HG02938 (cell line): Measurements from ENCODE around the gene TNFRSF18.

Experiments
- ATAC-seq: cut with Tn5 transposase; IDR thresholded peaks from one replicate; pipeline ENCODE4 v1.9.1; 2021; ENCODE audit warnings: mild to moderate bottlenecking, moderate library complexity; ENCODE audit not compliant: unreplicated experiment

TNFRSF18 gene

DNA sequence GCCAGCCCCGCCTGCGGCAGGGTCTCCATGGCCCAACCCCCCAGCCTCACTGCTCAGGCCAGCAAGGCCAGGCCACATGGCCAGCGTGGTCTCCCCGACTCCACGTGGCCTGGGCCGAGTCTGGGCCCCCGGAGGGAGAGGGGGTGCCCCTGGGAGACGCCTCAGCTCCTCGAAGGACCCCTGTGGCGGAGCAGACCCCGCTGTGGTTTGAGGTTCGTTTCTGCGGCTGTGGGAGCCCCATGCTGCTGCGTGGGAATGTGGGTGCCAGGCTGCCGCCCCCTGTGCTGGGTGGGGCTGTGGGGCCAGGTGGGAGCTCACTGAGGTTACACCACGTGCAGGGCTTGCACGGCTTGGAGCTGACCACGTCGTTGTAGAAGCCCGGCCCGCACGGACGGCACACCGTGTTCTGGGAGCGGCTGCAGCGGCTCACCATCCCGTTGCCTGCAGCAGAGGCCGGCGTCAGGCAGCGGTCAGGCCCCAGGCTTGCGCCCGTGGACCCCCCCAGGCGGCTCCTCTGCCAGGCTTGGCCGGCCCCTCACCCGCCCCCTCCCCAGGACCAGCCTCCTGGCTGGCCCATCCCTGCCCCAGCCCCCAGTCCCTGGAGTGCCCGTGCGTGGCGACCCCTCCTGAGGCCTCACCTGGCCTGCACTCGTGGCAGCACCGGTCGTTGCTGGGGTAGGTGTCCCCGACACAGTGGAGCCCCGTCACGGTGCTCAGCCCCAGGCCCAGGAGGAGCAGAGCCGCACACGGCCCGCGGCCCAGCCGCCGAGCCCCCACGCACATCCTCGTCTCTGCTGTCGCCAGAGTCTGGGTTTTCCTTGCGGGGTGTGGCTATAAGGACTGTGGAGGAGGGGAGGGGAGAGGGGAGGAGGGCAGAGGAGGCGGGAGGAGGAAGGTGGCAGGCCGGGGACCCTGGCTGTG is 7.2 kb upstream of the TNFRSF18 start, which contains the start of gene TNFRSF4:
TSS of gene TNFRSF4 (minus strand) at position 809 of the 921 bp plus-strand sequence. CDS start at position 783, 26 bp downstream.
- ATAC-seq: no peak

DNA sequence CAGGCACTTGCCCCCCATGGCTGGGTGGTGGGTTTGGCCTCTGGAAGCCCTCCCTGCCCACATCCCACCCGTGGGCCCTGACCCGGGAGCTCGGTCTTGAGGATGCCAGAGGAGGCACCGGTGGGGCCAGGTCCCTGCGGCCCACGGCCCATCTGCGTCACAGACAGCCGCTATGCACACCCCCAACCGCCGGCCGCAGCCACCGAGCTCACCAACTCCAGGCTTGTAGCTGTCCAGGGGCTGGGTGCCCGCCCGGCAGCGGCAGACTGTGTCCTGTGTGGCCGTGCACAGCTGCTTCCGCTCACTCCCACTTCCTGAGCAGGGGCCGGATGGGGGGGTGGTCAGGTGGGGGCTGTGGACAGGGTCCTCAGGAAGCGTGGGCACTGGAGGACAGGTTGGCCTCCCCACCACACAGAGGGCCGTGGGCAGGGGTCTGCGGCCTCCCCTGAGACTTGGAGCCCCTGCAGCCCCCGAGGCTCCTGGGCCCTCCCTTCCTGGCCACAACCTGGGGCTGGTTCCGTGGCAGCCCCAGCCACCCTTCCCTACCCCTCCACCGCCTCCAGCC is 6.5 kb upstream of the TNFRSF18 start:
- no peak for ATAC-seq

DNA sequence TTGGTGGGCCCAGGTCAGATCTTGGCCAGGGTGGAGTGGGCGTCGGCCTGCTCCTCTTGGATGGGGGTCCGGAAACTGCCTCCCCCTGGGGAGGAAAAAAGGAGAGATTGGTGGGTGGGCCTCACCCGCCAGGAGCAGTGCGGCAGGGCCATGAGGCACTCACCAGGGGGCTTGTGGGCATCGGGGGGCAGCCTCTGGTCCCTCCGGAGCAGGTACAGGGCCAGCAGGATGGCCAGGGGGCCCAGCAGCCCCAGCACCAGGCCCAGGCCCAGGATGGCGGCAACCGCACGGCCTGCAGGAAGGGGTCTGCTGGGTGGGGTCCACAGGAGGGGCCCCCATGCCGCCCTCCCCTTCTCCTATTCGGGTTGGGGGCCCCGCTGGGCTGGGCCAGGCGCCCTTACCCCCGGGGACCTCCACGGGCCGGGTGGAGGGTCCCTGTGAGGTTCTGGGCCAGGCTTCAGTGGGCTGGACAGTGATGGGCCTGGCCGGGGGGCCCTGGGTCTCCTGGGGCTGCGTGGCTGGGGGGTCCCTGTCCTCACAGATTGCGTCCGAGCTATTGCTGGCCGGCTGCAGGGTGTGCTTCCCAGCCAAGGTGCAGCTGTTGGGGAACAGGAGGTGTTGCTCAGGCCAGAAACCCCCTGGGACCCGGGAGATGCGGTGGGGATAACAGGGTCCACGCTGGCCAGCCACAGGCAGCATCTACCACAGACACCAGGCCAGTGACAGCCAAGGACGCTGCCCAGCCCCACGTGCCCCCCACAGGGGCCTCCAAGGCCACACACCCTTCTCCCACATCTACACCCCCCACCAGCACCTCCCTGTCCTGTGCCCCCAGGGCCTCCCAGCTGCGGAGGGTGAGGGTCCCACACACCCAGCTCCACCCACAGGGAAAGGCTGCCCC is 5.4 kb upstream of the TNFRSF18 start:
- no peak for ATAC-seq

- no peak for ATAC-seq
Observed at GRCh38 chr1:1210726-1211540, 4.5 kb upstream of the TNFRSF18 start.

- no peak for ATAC-seq
Observed at GRCh38 chr1:1208713-1209433, 2.5 kb upstream of the TNFRSF18 start.

GRCh38 chr1:1207571-1207892 is 1.1 kb upstream of the TNFRSF18 start:
- no peak for ATAC-seq

GRCh38 chr1:1206966-1207531 is 657 bp upstream of the TNFRSF18 start:
- no peak for ATAC-seq

DNA sequence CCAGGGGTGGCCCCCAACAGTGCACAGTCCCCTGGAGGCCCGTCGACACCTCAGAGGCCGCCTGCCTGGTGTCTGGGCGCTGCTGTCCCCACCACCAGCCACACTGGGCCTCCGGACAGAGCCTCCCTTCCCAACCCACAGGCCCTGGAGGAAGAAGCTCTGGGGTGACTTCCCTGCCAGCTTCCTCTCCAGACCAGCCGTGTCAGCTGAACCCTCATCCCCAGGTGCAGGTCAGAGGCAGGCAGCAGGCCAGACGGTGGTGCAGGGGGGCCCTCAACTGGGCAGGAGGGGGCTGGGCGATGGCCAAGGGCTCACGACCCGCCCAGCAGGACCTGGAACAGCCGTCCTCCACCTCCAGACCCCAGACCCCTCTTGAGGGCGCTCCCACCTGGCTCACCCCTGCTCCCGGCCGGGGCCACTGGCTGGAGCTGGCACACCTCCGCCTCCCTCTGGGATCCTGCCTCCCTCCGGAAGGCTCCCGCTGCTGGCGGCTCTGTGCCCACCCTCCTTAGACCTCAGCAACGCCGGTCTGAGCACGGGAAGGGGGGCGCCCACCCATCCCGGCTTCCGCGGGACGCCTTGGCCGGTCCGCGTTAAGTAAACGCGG is 520 bp downstream of the TNFRSF18 start:
- ATAC-seq: no peak

GRCh38 chr1:1204998-1205768 is 1.2 kb downstream of the TNFRSF18 start:
- ATAC-seq: no peak

GRCh38 chr1:1204425-1204920 is 1.9 kb downstream of the TNFRSF18 start:
- no peak for ATAC-seq

DNA sequence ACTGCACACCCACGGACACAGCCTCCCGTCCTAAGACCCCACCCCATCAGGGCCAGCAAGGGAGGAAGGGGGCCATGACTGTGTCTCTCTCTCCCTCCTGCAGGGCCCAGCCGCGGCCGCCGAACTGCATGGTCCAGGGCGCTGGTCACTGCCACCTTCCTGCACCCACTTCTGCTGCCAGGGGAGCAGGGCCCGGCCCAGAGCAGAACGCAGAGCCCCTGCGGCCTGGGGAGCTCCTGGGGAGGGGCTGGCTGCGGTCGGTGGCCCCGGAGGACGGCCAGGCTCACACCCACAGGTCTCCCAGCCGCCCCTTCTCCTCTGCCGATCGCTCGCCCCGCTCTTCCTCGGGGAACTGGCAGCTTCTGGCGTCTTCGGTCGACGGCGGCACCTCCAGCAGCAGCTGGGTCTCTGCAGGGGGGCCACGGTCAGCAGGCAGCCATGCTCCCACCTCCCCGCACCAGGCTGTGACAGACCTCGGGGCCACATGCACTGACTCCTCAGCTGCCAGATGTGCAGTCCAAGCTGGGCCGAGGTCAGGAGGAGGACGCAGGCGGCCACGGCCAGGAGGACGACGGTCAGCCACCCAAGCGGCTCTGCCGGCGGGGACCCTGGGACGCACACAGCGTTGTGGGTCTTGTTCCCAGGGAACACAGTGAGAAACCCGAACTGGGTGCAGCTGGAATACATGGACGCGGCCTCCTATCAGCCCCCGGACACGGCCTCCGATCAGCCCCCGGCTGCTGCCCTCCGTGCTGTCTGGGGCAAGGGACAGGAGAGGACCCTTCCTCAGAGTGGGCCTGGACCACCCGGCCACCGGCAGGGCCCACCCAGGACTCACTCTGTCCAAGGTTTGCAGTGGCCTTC is 2.6 kb downstream of the TNFRSF18 start:
- ATAC-seq: no peak

DNA sequence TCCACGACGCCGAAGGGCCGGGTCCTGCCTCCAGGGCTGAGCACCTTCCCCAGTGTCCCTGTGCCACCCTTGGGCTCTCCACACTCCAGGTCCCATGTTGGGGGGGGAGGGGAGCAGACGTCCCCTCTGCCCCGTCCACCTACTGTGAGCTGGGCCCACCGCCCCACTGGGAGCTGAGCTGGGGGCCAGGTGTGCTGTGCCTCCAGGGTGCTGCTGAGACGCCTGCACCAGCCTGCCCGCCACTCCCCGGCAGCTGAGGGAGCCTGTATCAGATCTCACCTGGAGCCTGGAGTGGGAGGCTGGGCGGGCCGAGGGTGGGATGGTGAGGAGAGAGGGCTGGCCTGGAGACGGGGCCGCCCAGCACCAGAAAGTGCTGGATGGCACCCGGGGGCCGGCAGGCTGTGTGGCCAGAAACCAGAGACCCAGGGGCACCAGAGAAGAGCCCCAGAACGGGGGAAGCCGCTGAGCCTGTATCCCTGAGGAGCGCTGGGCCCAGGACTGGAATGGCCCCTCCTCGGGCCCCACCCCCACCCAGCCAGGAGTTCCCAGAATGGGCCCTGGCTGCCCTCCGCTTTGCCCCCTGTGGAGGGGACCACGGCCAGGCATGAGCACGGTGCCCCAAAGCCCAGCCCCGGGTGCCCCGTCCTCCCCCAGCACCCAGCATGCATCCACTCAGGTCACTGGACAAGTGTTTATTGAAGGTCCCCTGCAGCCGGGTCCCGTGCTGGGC is 3.4 kb downstream of the TNFRSF18 start:
- ATAC-seq: no peak

DNA sequence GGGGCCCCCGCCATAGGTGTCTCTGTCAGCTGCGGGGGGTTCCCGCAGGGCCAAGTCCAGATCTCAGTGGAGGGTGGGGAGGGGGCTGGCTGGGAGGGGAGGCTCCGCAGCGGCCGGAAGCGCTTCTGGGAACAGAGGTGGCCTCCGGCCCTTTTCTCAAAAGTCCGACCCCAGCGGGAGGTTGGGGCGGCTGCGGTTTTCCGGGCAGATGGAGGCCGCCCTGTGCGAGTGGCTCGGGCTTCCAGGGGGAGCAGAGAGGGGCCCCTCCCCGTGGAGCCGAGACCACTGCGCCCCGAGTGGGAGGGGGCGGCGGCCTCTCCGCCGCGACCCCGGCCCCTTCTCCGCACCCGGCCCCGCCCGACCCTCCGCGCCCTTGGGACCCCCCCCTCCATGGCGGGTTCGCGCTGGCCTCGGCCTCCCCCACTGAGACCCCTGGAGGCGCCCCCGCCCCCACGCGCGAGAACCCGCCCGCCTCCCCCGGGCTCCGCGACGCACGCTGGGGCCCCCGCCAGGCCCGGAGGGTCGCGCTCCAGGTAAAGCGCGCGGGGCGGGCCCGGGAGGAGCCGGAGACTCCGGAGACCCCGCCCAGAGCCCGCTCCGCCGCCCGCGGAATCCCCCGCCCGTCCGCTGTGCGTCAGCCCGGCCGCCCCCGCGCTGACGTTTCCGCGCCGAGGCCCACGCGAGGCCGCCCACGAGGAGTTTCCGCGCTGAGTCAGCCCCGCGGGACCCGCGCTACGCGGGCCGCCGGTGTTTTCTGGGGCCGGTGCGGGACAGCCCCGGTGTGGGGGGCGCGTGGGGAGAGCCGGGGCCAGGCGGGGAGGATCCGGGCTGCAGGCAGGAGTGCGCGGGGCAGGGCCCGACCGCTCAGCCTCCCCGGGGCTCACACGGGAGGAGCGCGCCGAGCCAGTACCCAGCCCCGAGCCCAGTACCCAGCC is 5.2 kb downstream of the TNFRSF18 start:
- ATAC-seq: no peak

- ATAC-seq: no peak
Observed at GRCh38 chr1:1199961-1200875, 6.2 kb downstream of the TNFRSF18 start.
